ENCODE measurements around the gene SLC7A7. TPM values are rescaled to one million over a fixed set of nuclear protein-coding genes. Genes with fewer than 3 reads are reported as not detected.
A peak's percentile ranks its signal among the peaks of the same experiment; 100 is the strongest.

The SLC7A7 gene
- polyA plus RNA-seq, 1 donor from 2014 or later = not detected

- H3K4me2 ChIP-seq (ENCODE audit: low read length) = no peak overlapping the region
- TF ChIP-seq EP300 (conservative IDR thresholded peaks at IDR 0.05; ENCODE audit: poor library complexity, severe bottlenecking) = no peak
- TF ChIP-seq TAF1 (IDR thresholded peaks at IDR 0.05; ENCODE audit: low read depth) = no peak
- no peak for TF ChIP-seq POLR2AphosphoS5 (IDR thresholded peaks at IDR 0.05)
- no peak for TF ChIP-seq RAD21 (conservative IDR thresholded peaks at IDR 0.05)
- no peak for TF ChIP-seq EZH2 (IDR thresholded peaks at IDR 0.05; ENCODE audit: borderline replicate concordance, insufficient read depth, low read length, poor library complexity, severe bottlenecking)
- TF ChIP-seq SMC3 (conservative IDR thresholded peaks at IDR 0.05; ENCODE audit: poor library complexity) = no peak
- no peak for TF ChIP-seq MXI1 (conservative IDR thresholded peaks at IDR 0.05; ENCODE audit: poor library complexity, severe bottlenecking)
- TF ChIP-seq REST (IDR thresholded peaks at IDR 0.05; ENCODE audit: borderline replicate concordance) = no peak
- TF ChIP-seq CTCF (IDR thresholded peaks at IDR 0.05; ENCODE audit: poor library complexity, severe bottlenecking) = no peak
- no peaks in the 10 kb centered on the region for H3F3A ChIP-seq (ENCODE audit: insufficient read depth, low read length, poor library complexity, severe bottlenecking)
- H3K79me2 ChIP-seq (replicated peaks; ENCODE audit: insufficient read depth, low read length) = peaks cover 4% of the 10 kb centered on the region
- H3K9me2 ChIP-seq (ENCODE audit: insufficient read depth, low read length) = no peaks in the 10 kb centered on the region
- H3K27me3 ChIP-seq (ENCODE audit: insufficient read depth, low read depth, low read length) = peaks cover 37% of the 10 kb centered on the region
- H4K20me1 ChIP-seq (ENCODE audit: insufficient read depth) = no peaks in the 10 kb centered on the region
- H3K4me3 ChIP-seq (ENCODE audit: low read length) = no peak overlapping the region
- peaks cover 5% of the 10 kb centered on the region for H3K36me3 ChIP-seq (ENCODE audit: insufficient read depth, low read length)
- H3K9me3 ChIP-seq (ENCODE audit: low read length) = no peaks in the 10 kb centered on the region
- H2AFZ ChIP-seq (ENCODE audit: low read depth, low read length) = no peak overlapping the region
- no peak overlapping the region for H3K27ac ChIP-seq (ENCODE audit: low read length)
- H3K9ac ChIP-seq (ENCODE audit: low read length) = no peak overlapping the region
Measured at GRCh38 chr14:22835505-22835904, 20.3 kb upstream of the SLC7A7 start.

GRCh38 chr14:22830443-22831010, 15.3 kb upstream of the SLC7A7 start:
- Histone ChIP-seq H3K4me3 (ENCODE audit: low read length) (peak overlapping the region; percentile 98), H3K9me3 (ENCODE audit: low read length) (no peaks in the 10 kb centered on the region), H3K27me3 (ENCODE audit: insufficient read depth, low read depth, low read length) (peaks cover 3% of the 10 kb centered on the region), H4K20me1 (ENCODE audit: insufficient read depth) (no peaks in the 10 kb centered on the region), H3K36me3 (ENCODE audit: insufficient read depth, low read length) (peaks cover 5% of the 10 kb centered on the region), H3K4me2 (ENCODE audit: low read length) (peak overlapping the region; percentile 92), H3F3A (ENCODE audit: insufficient read depth, low read length, poor library complexity, severe bottlenecking) (no peaks in the 10 kb centered on the region), H2AFZ (ENCODE audit: low read depth, low read length) (peak overlapping the region; percentile 54), H3K79me2 (replicated peaks; ENCODE audit: insufficient read depth, low read length) (peaks cover 11% of the 10 kb centered on the region), H3K9ac (ENCODE audit: low read length) (peak overlapping the region; percentile 85), H3K9me2 (ENCODE audit: insufficient read depth, low read length) (no peaks in the 10 kb centered on the region), H3K27ac (ENCODE audit: low read length) (no peak overlapping the region)
- TF ChIP-seq EP300 (conservative IDR thresholded peaks at IDR 0.05; ENCODE audit: poor library complexity, severe bottlenecking) = no peak
- TF ChIP-seq RAD21 (conservative IDR thresholded peaks at IDR 0.05) = no peak
- no peak for TF ChIP-seq TAF1 (IDR thresholded peaks at IDR 0.05; ENCODE audit: low read depth)
- TF ChIP-seq REST (IDR thresholded peaks at IDR 0.05; ENCODE audit: borderline replicate concordance) = no peak
- TF ChIP-seq SMC3 (conservative IDR thresholded peaks at IDR 0.05; ENCODE audit: poor library complexity) = no peak
- no peak for TF ChIP-seq EZH2 (IDR thresholded peaks at IDR 0.05; ENCODE audit: borderline replicate concordance, insufficient read depth, low read length, poor library complexity, severe bottlenecking)

Measured in neural cell (in vitro differentiated cells).